Fibroblast of lung (primary cell): ENCODE results near the gene TNFSF9.

Experiments used
- EZH2 ChIP-seq: IDR thresholded peaks from 2 replicates; pipeline ENCODE4 v1.5.1; 2012; ENCODE audit warnings: low read length, control low read depth, mild to moderate bottlenecking; ENCODE audit errors: missing control alignments
- TF ChIP-seq, protein P1 (sequence below), 2 donors: IDR thresholded peaks in 1 of 2; conservative IDR thresholded peaks in 1 of 2; 1 replicate in 1 of 2; 2 replicates in 1 of 2; pipeline ENCODE4 v1.5.1; 2011 to 2012; ENCODE audit warnings: low read length in 2 of 2, control low read depth in 1 of 2, inconsistent platforms in 1 of 2, low read depth in 1 of 2, mild to moderate bottlenecking in 1 of 2

DNA sequence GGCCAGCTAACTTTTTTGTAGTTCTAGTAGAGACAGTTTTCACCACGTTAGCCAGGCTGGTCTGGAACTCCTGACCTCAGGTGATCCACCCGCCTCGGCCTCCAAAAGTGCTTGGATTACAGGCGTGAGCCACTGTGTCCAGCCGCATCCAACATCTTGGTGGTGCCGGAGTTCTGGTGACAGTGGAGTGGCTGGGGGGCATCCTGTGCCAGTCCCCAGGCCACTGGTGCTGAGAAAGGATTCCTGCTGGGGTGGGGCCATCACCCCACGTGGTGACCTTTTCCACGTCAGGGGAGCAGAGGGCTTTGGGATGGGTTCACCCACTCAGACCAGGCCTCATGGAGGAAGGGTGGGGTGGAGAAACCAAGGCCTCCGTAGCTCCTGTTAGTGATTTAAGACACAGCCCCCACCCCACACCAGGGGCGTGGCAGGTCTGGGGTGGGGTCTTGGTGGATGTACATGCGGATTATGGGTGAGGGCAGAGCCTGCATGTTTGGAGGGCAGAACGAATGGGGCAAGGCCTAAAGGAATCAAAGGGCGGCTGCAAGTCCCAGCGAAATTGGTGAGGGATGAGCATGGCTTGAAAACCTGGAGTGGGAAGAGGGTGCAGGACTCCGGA lies 15.8 kb upstream of the TNFSF9 start:
- TF ChIP-seq, protein P1, sequence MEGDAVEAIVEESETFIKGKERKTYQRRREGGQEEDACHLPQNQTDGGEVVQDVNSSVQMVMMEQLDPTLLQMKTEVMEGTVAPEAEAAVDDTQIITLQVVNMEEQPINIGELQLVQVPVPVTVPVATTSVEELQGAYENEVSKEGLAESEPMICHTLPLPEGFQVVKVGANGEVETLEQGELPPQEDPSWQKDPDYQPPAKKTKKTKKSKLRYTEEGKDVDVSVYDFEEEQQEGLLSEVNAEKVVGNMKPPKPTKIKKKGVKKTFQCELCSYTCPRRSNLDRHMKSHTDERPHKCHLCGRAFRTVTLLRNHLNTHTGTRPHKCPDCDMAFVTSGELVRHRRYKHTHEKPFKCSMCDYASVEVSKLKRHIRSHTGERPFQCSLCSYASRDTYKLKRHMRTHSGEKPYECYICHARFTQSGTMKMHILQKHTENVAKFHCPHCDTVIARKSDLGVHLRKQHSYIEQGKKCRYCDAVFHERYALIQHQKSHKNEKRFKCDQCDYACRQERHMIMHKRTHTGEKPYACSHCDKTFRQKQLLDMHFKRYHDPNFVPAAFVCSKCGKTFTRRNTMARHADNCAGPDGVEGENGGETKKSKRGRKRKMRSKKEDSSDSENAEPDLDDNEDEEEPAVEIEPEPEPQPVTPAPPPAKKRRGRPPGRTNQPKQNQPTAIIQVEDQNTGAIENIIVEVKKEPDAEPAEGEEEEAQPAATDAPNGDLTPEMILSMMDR (conservative IDR thresholded peaks at IDR 0.05 in 1 of 2, IDR thresholded peaks at IDR 0.05 in 1 of 2; ENCODE audit: low read depth in 1 of 2, low read length in 2 of 2): no peak
- TF ChIP-seq EZH2: no peak
